SHP77 treated with DMSO at 0.1 percent for 48 hours (cell line): Measurements from ENCODE around the gene NDUFB1.

Experiments used
- DNase-seq: peaks from one replicate; lab custom pipeline; 2025; lab: John Stamatoyannopoulos, UW

NDUFB1 gene

DNA sequence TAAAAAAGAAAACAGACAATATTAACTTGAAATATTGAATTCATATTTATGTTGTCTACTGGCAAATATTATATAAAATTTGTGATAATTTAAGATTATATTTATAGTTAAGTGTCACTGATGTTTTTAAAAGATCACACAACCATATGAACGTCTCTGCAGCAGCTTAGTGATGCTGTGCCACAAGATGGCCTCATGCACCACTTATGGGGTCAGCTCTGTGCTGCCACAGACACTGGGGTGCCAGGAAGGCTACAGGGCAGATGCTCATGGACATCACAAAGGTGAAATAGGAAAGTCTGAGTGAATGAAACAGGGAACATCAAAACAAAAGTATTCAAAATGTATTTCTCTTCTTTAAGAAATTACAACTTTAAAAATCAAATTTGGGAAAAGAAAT, 28.2 kb downstream of the NDUFB1 start:
- DNase-seq, result no peak

DNA sequence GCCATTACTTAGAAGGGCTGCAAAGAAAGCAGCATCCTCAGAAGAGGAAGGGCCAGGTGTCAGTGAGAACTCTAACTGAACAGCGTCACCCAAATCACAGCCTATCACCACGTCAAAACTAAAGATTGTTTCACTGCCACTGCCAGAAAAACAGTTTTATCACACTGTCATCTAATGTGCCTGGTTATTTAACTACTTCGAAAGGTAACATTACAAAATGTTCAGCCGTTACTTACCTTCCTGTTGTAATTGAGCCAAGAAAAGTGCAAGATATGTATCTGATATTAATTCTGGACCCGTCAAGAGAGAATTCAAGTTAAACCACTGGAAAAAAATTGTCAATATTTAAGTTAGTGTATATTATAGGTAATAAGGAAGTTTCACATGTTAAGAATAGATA, 33.0 kb downstream of the NDUFB1 start:
- DNase-seq, result no peak

DNA sequence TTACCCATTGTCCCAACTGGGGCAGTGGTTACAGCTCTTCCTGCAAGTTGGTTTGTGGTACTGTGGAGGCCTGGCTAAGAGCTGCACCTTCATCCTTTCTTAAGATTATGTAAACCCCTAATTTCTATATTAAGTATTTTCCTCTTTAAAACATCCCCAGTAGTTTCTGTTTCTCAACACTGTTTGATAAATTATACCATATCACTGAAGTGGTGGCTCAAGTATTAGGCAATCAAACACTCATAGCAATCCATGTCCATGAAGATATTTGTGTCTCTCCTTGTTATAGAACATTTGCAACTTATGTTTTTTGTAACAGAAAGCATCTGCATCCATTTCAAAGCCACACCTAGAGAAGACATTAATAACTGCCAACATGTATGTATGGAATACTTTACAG, 47.0 kb downstream of the NDUFB1 start:
- no peak for DNase-seq
